H1 (cell line): ENCODE results near the gene SLC27A1. TPM values are rescaled to one million over a fixed set of nuclear protein-coding genes. Genes with fewer than 3 reads are reported as not detected.

Experiments
- CTCF ChIA-PET: fragments of 300-600 bp; sonication (Branson Sonifier 250); formaldehyde crosslinking; loops from one replicate; lab custom pipeline; 2021; ENCODE audit not compliant: partially characterized antibody; lab: Charles Lee
- POLR2A ChIA-PET: fragments of 300-600 bp; sonication (Branson Sonifier 250); formaldehyde crosslinking; loops from one replicate; lab custom pipeline; 2021; ENCODE audit warnings: inconsistent platforms; ENCODE audit not compliant: partially characterized antibody; lab: Charles Lee
- DNase-seq, 2 experiments: peaks; one replicate each; pipeline versions ENCODE4 v3.0.0 to v3.0.0-alpha.2; 2010 to 2022; ENCODE audit warnings: low spot score in 2 of 2, low read depth in 1 of 2, mixed read lengths in 1 of 2
- FAIRE-seq: peaks from 2 replicates; lab custom pipeline; 2011; peaks lifted over from hg19 to GRCh38; lab: Jason Lieb, UNC
- H2AFZ ChIP-seq: 2 replicates; pipeline ENCODE4 v1.8.1; 2012; ENCODE audit warnings: low read length, inconsistent platforms
- H2AK5ac ChIP-seq: 2 replicates; pipeline ENCODE4 v1.6.1; 2013; ENCODE audit warnings: low read depth, low read length
- H2BK120ac ChIP-seq: replicated peaks from 2 replicates; pipeline ENCODE3; 2013; ENCODE audit warnings: low read depth, low read length, inconsistent platforms
- H2BK12ac ChIP-seq: 2 replicates; pipeline ENCODE4 v1.6.1; 2013; ENCODE audit warnings: low read depth, low read length
- H2BK15ac ChIP-seq: 2 replicates; pipeline ENCODE4 v1.6.1; 2013; ENCODE audit warnings: low read length
- H2BK20ac ChIP-seq: 2 replicates; pipeline ENCODE4 v1.6.1; 2013; ENCODE audit warnings: low read length
- H2BK5ac ChIP-seq: 2 replicates; pipeline ENCODE4 v1.6.1; 2013; ENCODE audit warnings: low read depth, low read length
- H3K14ac ChIP-seq: 2 replicates; pipeline ENCODE4 v1.6.1; 2013; ENCODE audit warnings: inconsistent platforms; ENCODE audit not compliant: insufficient read length
- H3K18ac ChIP-seq: 2 replicates; pipeline ENCODE4 v1.6.1; 2013; ENCODE audit warnings: low read length; ENCODE audit errors: extremely low read depth
- H3K23ac ChIP-seq: 2 replicates; pipeline ENCODE4 v1.6.1; 2013; ENCODE audit warnings: inconsistent platforms; ENCODE audit not compliant: insufficient read length
- H3K23me2 ChIP-seq: 2 replicates; pipeline ENCODE4 v1.6.1; 2013; ENCODE audit warnings: low read depth, low read length
- H3K27ac ChIP-seq: 2 replicates; pipeline ENCODE4 v1.6.1; 2011; ENCODE audit warnings: low read depth, low read length, inconsistent platforms
- H3K27me3 ChIP-seq, 4 experiments: replicated peaks in 1 of 4; 1 replicate in 1 of 4; 2 replicates in 3 of 4; pipeline versions ENCODE4 v1.6.1 to v1.8.1; 2011 to 2013; ENCODE audit warnings: low read length in 3 of 4, mild to moderate bottlenecking in 3 of 4, inconsistent platforms in 2 of 4, mixed read lengths in 2 of 4, moderate library complexity in 1 of 4; ENCODE audit not compliant: control insufficient read depth in 3 of 4, insufficient read depth in 3 of 4; ENCODE audit errors: extremely low read depth in 1 of 4
- H3K36me3 ChIP-seq, 4 experiments: 2 replicates each; pipeline versions ENCODE4 v1.6.1 to v1.8.1; 2011 to 2013; ENCODE audit warnings: mild to moderate bottlenecking in 4 of 4, low read length in 3 of 4, moderate library complexity in 2 of 4, control low read depth in 1 of 4, inconsistent platforms in 1 of 4; ENCODE audit not compliant: insufficient read depth in 4 of 4, control insufficient read depth in 2 of 4
- H3K4ac ChIP-seq: replicated peaks from 2 replicates; pipeline ENCODE3; 2013; ENCODE audit warnings: low read length, low read depth, mixed read lengths, inconsistent platforms; ENCODE audit not compliant: insufficient read length
- H3K4me1 ChIP-seq, 4 experiments: replicated peaks in 1 of 4; 1 replicate in 1 of 4; 2 replicates in 3 of 4; pipeline versions ENCODE4 v1.6.1 to v1.8.1; 2011 to 2013; ENCODE audit warnings: low read length in 3 of 4, inconsistent platforms in 2 of 4, mixed read lengths in 1 of 4; ENCODE audit not compliant: insufficient read depth in 4 of 4, control insufficient read depth in 3 of 4
- H3K4me2 ChIP-seq, 2 experiments: 2 replicates each; pipeline versions ENCODE4 v1.6.1 to v1.8.1; 2011 to 2013; ENCODE audit warnings: low read depth in 2 of 2, low read length in 2 of 2, control low read depth in 1 of 2, inconsistent platforms in 1 of 2, mild to moderate bottlenecking in 1 of 2; ENCODE audit not compliant: insufficient read depth in 1 of 2
- H3K4me3 ChIP-seq, 4 experiments: fragments of 200-600, 300-600 bp in 1 of 4; sonication (generic), shearing (Covaris generic), sonication (Bioruptor Twin) in 1 of 4; 2 replicates each; pipeline versions ENCODE4 v1.5.1 to v1.8.1; 2011 to 2016; ENCODE audit warnings: low read length in 4 of 4, low read depth in 3 of 4, control low read depth in 2 of 4, inconsistent platforms in 2 of 4, mild to moderate bottlenecking in 2 of 4, mixed read lengths in 1 of 4, moderate library complexity in 1 of 4; ENCODE audit not compliant: insufficient read depth in 2 of 4; ENCODE audit errors: extremely low read depth in 1 of 4
- H3K56ac ChIP-seq: replicated peaks from 2 replicates; pipeline ENCODE3; 2013; ENCODE audit warnings: low read depth, mild to moderate bottlenecking, mixed read lengths, low read length, inconsistent platforms; ENCODE audit not compliant: insufficient read length
- H3K79me1 ChIP-seq: 2 replicates; pipeline ENCODE4 v1.6.1; 2013; ENCODE audit warnings: low read depth, low read length, control low read depth
- H3K79me2 ChIP-seq, 2 experiments: 2 replicates each; pipeline versions ENCODE4 v1.6.1 to v1.8.1; 2012 to 2013; ENCODE audit warnings: low read length in 2 of 2, mild to moderate bottlenecking in 2 of 2, inconsistent platforms in 1 of 2; ENCODE audit not compliant: insufficient read depth in 2 of 2, control insufficient read depth in 1 of 2
- H3K9ac ChIP-seq, 4 experiments: replicated peaks in 1 of 4; 1 replicate in 1 of 4; 2 replicates in 3 of 4; pipeline versions ENCODE4 v1.6.1 to v1.8.1; 2011 to 2013; ENCODE audit warnings: low read depth in 3 of 4, low read length in 3 of 4, control low read depth in 2 of 4, mild to moderate bottlenecking in 2 of 4, moderate library complexity in 2 of 4, inconsistent platforms in 1 of 4; ENCODE audit errors: extremely low read depth in 1 of 4
- H3K9me3 ChIP-seq, 2 experiments: 2 replicates each; pipeline versions ENCODE4 v1.6.1 to v1.8.1; 2012 to 2013; ENCODE audit warnings: mild to moderate bottlenecking in 2 of 2, moderate library complexity in 2 of 2, control low read depth in 1 of 2, inconsistent platforms in 1 of 2, low read depth in 1 of 2, low read length in 1 of 2, mixed read lengths in 1 of 2; ENCODE audit not compliant: insufficient read depth in 2 of 2
- H4K20me1 ChIP-seq, 2 experiments: replicated peaks in 1 of 2; 2 replicates each; pipeline versions ENCODE3 to v1.8.1; 2011 to 2013; ENCODE audit warnings: inconsistent platforms in 2 of 2, low read length in 2 of 2, mild to moderate bottlenecking in 1 of 2; ENCODE audit not compliant: insufficient read depth in 2 of 2, control insufficient read depth in 1 of 2
- H4K5ac ChIP-seq: 2 replicates; pipeline ENCODE4 v1.6.1; 2013; ENCODE audit warnings: low read length, low read depth, mixed read lengths, inconsistent platforms; ENCODE audit not compliant: insufficient read length
- H4K8ac ChIP-seq: 2 replicates; pipeline ENCODE4 v1.8.0; 2013; ENCODE audit warnings: mild to moderate bottlenecking, moderate library complexity, low read length, inconsistent platforms; ENCODE audit not compliant: insufficient read depth; ENCODE audit errors: extremely low read depth
- H4K91ac ChIP-seq: replicated peaks from 2 replicates; pipeline ENCODE3; 2013; ENCODE audit warnings: low read length, mixed read lengths, inconsistent platforms; ENCODE audit not compliant: insufficient read length
- BRCA1 ChIP-seq: IDR thresholded peaks from 2 replicates; pipeline ENCODE4 v1.6.1; 2012; ENCODE audit warnings: low read depth, low read length, improper control_type of control experiment
- CEBPB ChIP-seq: IDR thresholded peaks from 2 replicates; pipeline ENCODE4 v1.6.1; 2012; ENCODE audit warnings: low read depth, low read length
- E2F6 ChIP-seq: IDR thresholded peaks from 2 replicates; pipeline ENCODE4 v1.6.1; 2012; ENCODE audit warnings: inconsistent platforms
- EP300 ChIP-seq, 2 experiments: IDR thresholded peaks; 1 replicate in 1 of 2; 2 replicates in 1 of 2; pipeline ENCODE4 v1.6.1; 2011 to 2012; ENCODE audit warnings: low read depth in 2 of 2, low read length in 2 of 2, mild to moderate bottlenecking in 2 of 2, borderline replicate concordance in 1 of 2, inconsistent platforms in 1 of 2, moderate library complexity in 1 of 2
- GABPA ChIP-seq: IDR thresholded peaks from 2 replicates; pipeline ENCODE4 v1.6.1; 2011; ENCODE audit warnings: mild to moderate bottlenecking, low read length, moderate library complexity, borderline replicate concordance; ENCODE audit not compliant: insufficient read depth
- JUND ChIP-seq: IDR thresholded peaks from 2 replicates; pipeline ENCODE4 v1.6.1; 2011; ENCODE audit warnings: mild to moderate bottlenecking, improper control_type of control experiment, low read length
- NRF1 ChIP-seq: IDR thresholded peaks from 2 replicates; pipeline ENCODE4 v1.6.1; 2011; ENCODE audit warnings: mild to moderate bottlenecking, low read depth, low read length, improper control_type of control experiment
- RXRA ChIP-seq: IDR thresholded peaks from 2 replicates; pipeline ENCODE4 v1.6.1; 2011; ENCODE audit warnings: low read depth, mild to moderate bottlenecking, low read length, moderate library complexity; ENCODE audit not compliant: insufficient read depth
- SIX5 ChIP-seq: IDR thresholded peaks from 2 replicates; pipeline ENCODE4 v1.6.1; 2011; ENCODE audit warnings: mild to moderate bottlenecking, low read depth, low read length
- SP1 ChIP-seq: IDR thresholded peaks from 2 replicates; pipeline ENCODE4 v1.6.1; 2011; ENCODE audit warnings: low read depth, low read length
- TBP ChIP-seq: IDR thresholded peaks from 2 replicates; pipeline ENCODE4 v1.6.1; 2011; ENCODE audit warnings: low read depth, low read length, improper control_type of control experiment
- WGBS, 2 experiments: shearing (Covaris generic) in 1 of 2; methylation state at CpG; one replicate each; pipeline versions ENCODE4 v1.1.6 to v1.1.7; 2013 to 2015; ENCODE audit warnings: low lambda C conversion rate in 2 of 2, mixed read lengths in 2 of 2, inconsistent platforms in 1 of 2, low coverage in 1 of 2, missing lambda C conversion rate in 1 of 2; ENCODE audit not compliant: insufficient replicate concordance in 2 of 2, insufficient coverage in 1 of 2, insufficient read length in 1 of 2; ENCODE audit errors: extremely low coverage in 1 of 2, missing lambda C conversion rate in 1 of 2; 5-methylcytosine and 5-hydroxymethylcytosine counted together
- polyA plus RNA-seq, 7 experiments: library from polyadenylated mRNA; depleted of rRNA in 3 of 7; stranded (reverse) in 5 of 7; unstranded in 2 of 7; fragments of >200 nt in 5 of 7; fragments of 200-250 nt in 2 of 7; gene quantifications; 1 replicate in 5 of 7; 2 replicates in 1 of 7; 4 replicates in 1 of 7; pipeline versions ENCODE4 v1.2.1 to v1.2.3, GENCODE V29; 2011 to 2013; ENCODE audit warnings: missing spikeins in 2 of 7, mixed read lengths in 2 of 7
- total RNA-seq: library from RNA; stranded (reverse); fragmentation: NEBNext Ultra II Directional; extraction: Animal tissue kit (Norgen Biotek cat#: 25700); gene quantifications from 2 replicates; pipeline ENCODE4 v1.2.1, GENCODE V29; 2021

SLC27A1 gene
- total and polyA plus RNA-seq, 2 of the 8 experiments (the other 6 are each of a cell fraction or from before 2014, with no cell fraction given), result 7.5 to 9.1 TPM

GRCh38 chr19:17506745-17507144, 36.4 kb downstream of the SLC27A1 start:
- no peak overlapping the region for H2BK5ac ChIP-seq
- no peak overlapping the region for H3K4me3 ChIP-seq
- H3K56ac ChIP-seq, result no peak overlapping the region
- CTCF ChIA-PET, result interaction anchor here (14.0 kb wide), 1 partner anchor 10 kb away, joined by 130 read pairs; no protein-coding TSS in a partner anchor
- peaks cover 0 to 13% of the 10 kb centered on the region in 2 experiments; a peak in 1 of 4 replicates for H3K79me2 ChIP-seq
- H3K23me2 ChIP-seq, result no peaks in the 10 kb centered on the region; the same call in 1 of the 2 replicates
- H3K79me1 ChIP-seq, result no peaks in the 10 kb centered on the region
- no peak overlapping the region for H3K4ac ChIP-seq
- H4K91ac ChIP-seq, result no peak overlapping the region
- H4K5ac ChIP-seq, result no peak overlapping the region
- no peaks in the 10 kb centered on the region for H3K27me3 ChIP-seq
- peaks cover 0 to 2% of the 10 kb centered on the region in 2 experiments for H4K20me1 ChIP-seq
- H3K14ac ChIP-seq, result no peak overlapping the region
- H3K23ac ChIP-seq, result no peak overlapping the region
- H3K18ac ChIP-seq, result no peak overlapping the region
- no peak overlapping the region for H3K4me2 ChIP-seq
- no peaks in the 10 kb centered on the region for H3K36me3 ChIP-seq
- POLR2A ChIA-PET, result interaction anchor here (0.7 to 1.0 kb wide), 2 partner anchors 12 to 76 kb away, joined by 4 to 5 read pairs; no protein-coding TSS in a partner anchor
- H3K9me3 ChIP-seq, result no peaks in the 10 kb centered on the region
- H3K4me1 ChIP-seq, result peaks cover 0 to 2% (median 0%) of the 10 kb centered on the region in 4 experiments; a peak in 3 of 7 replicates
- H2BK12ac ChIP-seq, result no peak overlapping the region
- DNase-seq (no peak), FAIRE-seq (no peak)
- H2BK15ac ChIP-seq, result no peak overlapping the region
- WGBS, 2 experiments, result 93% methylated on average over 8 of the region's 9 CpGs; no CpG with 5 or more reads in 1 of the 2 experiments
- no peak overlapping the region for H3K27ac ChIP-seq
- H2BK20ac ChIP-seq, result no peak overlapping the region
- no peak overlapping the region for H4K8ac ChIP-seq
- H2AK5ac ChIP-seq, result no peak overlapping the region
- H2BK120ac ChIP-seq, result no peak overlapping the region
- no peak overlapping the region for H2AFZ ChIP-seq
- H3K9ac ChIP-seq, result no peak overlapping the region
- no peak for TF ChIP-seq RXRA
- no peak for TF ChIP-seq NRF1
- TF ChIP-seq E2F6, result no peak
- no peak for TF ChIP-seq JUND
- TF ChIP-seq TBP, result no peak
- TF ChIP-seq SP1, result no peak
- no peak for TF ChIP-seq GABPA
- TF ChIP-seq CEBPB, result no peak
- no peak for TF ChIP-seq SIX5
- TF ChIP-seq BRCA1, result no peak
- TF ChIP-seq EP300 (IDR thresholded peaks at IDR 0.05; ENCODE audit: borderline replicate concordance in 1 of 2, low read depth in 2 of 2, low read length in 2 of 2), result no peak
